Fibroblast of villous mesenchyme (primary cell): ENCODE results near the gene RBMX. TPM values are rescaled to one million over a fixed set of nuclear protein-coding genes. Genes with fewer than 3 reads are reported as not detected.
A peak's percentile ranks its signal among the peaks of the same experiment; 100 is the strongest.
"Not testable (repeated sequence)": the region's sequence is repeated elsewhere in the genome, so short reads cannot be mapped to it uniquely, and the experiment has no call there.

Experiments used
- DNase-seq: peaks from one replicate; pipeline ENCODE4 v3.0.0-alpha.2; 2010; ENCODE audit warnings: low read depth
- H3K4me3 ChIP-seq: 2 replicates; pipeline ENCODE4 v1.5.1; 2011; ENCODE audit warnings: low read depth, mild to moderate bottlenecking, low read length
- total RNA-seq: library from RNA; depleted of rRNA; stranded (reverse); fragments of >200 nt; gene quantifications from 2 replicates; pipeline ENCODE4 v1.2.3, GENCODE V29; 2012
- TF ChIP-seq, protein P1 (sequence below): IDR thresholded peaks from 2 replicates; pipeline ENCODE4 v1.5.1; 2012; ENCODE audit warnings: low read depth, mild to moderate bottlenecking, low read length; ENCODE audit not compliant: insufficient read depth

RBMX gene
- 173 and 209 TPM in 2 replicates for total RNA-seq

GRCh38 chrX:136880452-136881013 lies at the start of gene RBMX:
TSS of gene RBMX (minus strand) at chrX:136880725. CDS start at chrX:136879427, 1,298 bp downstream.
- TF ChIP-seq, protein P1, sequence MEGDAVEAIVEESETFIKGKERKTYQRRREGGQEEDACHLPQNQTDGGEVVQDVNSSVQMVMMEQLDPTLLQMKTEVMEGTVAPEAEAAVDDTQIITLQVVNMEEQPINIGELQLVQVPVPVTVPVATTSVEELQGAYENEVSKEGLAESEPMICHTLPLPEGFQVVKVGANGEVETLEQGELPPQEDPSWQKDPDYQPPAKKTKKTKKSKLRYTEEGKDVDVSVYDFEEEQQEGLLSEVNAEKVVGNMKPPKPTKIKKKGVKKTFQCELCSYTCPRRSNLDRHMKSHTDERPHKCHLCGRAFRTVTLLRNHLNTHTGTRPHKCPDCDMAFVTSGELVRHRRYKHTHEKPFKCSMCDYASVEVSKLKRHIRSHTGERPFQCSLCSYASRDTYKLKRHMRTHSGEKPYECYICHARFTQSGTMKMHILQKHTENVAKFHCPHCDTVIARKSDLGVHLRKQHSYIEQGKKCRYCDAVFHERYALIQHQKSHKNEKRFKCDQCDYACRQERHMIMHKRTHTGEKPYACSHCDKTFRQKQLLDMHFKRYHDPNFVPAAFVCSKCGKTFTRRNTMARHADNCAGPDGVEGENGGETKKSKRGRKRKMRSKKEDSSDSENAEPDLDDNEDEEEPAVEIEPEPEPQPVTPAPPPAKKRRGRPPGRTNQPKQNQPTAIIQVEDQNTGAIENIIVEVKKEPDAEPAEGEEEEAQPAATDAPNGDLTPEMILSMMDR = no peak
- DNase-seq = peak; percentile 95
- peak within 1 kb of the TSS; percentile 87 for H3K4me3 ChIP-seq

DNA sequence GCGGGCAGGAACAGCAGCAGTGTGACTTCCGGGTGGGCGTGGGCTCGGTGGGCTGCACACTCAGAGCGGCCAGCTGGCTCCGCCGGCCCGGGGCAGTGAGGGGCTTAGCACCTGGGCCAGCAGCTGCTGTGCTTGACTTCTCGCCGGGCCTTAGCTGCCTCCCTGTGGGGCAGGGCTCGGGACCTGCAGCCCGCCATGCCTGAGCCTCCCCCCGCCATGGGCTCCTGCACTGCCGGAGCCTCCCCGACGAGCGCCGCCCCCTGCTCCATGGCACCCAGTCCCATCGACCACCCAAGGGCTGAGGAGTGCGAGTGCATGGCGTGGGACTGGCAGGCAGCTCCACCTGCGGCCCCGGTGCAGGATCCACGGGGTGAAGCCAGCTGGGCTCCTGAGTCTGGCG lies 40.9 kb upstream of the RBMX start:
- H3K4me3 ChIP-seq, DNase-seq: not testable (repeated sequence)

GRCh38 chrX:136920001-136920400 lies 39.5 kb upstream of the RBMX start:
- TF ChIP-seq, protein P1 = no peak
- no peak for DNase-seq
- no peak overlapping the region for H3K4me3 ChIP-seq

- no peak overlapping the region for H3K4me3 ChIP-seq
- DNase-seq = no peak
Measured at GRCh38 chrX:136916827-136917226, 36.3 kb upstream of the RBMX start.

GRCh38 chrX:136911661-136912060 lies 31.1 kb upstream of the RBMX start:
- not testable (repeated sequence) for DNase-seq, H3K4me3 ChIP-seq

More at GRCh38 chrX:136916827-136917226, 36.3 kb upstream of the RBMX start:
- TF ChIP-seq, protein P1 = no peak

DNA sequence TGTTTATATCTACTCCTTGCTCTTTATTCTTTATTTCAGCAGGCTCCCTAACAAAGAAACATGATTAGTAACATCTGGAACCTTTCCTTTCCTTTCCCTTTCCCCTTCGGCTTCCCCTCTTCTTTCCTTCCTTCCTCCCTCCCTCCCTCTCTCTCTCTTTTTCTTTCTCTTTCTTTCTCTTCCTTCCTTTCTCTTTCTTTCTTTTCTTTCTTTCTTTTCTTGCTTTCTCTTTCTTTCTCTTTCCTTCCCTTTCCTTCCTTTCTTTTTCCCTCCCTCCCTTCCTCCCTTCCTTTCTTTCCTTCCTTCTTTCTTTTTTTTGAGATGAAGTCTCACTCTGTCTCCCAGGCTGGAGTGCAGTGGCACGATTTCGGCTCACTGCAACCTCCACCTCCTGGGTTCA lies 30.7 kb upstream of the RBMX start:
- H3K4me3 ChIP-seq = peak overlapping the region; percentile 18
- no peak for DNase-seq
- TF ChIP-seq, protein P1 = no peak

DNA sequence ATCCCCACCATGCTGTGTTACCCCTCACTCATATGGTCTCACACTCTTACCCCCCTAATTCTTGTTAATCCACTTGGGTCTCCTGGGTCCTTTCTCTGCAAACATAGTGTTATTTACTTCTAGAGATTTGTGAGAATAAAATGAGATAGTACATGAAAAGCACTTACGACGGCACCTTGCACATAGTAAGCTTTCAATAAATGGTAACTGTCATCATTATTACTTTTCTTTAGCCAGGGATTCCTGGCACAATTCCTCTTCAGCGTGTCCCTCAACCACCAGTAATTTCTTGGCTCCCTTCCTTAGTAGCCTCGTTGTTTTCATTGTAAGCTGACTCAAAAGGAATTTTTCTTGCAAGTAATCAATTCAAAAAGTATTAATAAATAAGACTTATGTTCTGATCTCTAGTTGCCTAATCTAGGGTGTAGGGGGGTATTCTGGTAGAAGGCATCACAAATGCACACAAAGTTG lies 30.1 kb upstream of the RBMX start:
- peak overlapping the region; percentile 74 for H3K4me3 ChIP-seq
- DNase-seq = no peak
- TF ChIP-seq, protein P1 = no peak
